Skeletal muscle cell (primary cell): ENCODE data around the gene SPATA3.
"Not testable (repeated sequence)": the region's sequence is repeated elsewhere in the genome, so short reads cannot be mapped to it uniquely, and the experiment has no call there.

Source experiments
- DNase-seq: peaks from one replicate; pipeline ENCODE4 v3.0.0-alpha.2; 2010; ENCODE audit warnings: low read depth
- H3K4me3 ChIP-seq: 2 replicates; pipeline ENCODE4 v1.5.1; 2011; ENCODE audit warnings: low read depth, mild to moderate bottlenecking, control low read depth, low read length, moderate library complexity

Gene SPATA3

DNA sequence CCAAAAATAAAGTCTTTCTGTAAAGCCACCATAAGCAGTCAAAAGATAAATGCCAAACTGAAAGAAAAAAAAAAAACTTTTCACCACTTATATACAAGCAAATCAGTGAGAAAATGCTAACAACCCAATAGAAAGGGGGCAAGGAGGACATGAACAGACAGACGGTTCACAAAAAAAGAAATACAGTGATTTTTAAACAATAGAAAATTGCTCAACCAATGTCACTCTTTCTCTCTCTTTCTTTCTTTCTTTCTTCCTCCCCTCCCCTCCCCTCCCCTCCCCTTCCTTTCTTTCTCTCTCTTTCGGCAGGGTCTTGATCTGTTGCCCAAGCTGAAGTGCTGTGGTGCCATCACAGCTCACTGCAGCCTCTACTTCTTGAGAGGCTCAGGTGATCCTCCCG lies 28.8 kb upstream of the SPATA3 start:
- no peak overlapping the region for H3K4me3 ChIP-seq
- DNase-seq = no peak

DNA sequence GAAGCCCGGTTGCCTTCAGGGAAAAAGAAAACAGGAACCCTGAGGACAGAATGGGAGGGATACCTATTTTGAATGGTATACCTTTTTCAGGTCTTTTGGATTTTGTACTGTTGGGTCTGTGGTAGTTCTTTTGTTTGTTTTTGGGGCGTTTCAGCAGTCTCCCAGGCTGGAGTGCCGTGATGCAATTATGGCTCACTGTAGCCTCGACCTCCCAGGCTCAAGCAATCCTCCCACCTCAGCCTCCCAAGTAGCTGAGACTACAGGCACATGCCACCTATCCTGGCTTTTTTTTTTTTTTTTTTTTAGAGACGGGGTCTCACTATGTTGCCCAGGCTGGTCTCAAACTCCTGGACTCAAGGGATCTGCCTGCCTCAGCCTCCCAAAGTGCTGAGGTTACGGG lies 27.6 kb upstream of the SPATA3 start:
- not testable (repeated sequence) for DNase-seq, H3K4me3 ChIP-seq

DNA sequence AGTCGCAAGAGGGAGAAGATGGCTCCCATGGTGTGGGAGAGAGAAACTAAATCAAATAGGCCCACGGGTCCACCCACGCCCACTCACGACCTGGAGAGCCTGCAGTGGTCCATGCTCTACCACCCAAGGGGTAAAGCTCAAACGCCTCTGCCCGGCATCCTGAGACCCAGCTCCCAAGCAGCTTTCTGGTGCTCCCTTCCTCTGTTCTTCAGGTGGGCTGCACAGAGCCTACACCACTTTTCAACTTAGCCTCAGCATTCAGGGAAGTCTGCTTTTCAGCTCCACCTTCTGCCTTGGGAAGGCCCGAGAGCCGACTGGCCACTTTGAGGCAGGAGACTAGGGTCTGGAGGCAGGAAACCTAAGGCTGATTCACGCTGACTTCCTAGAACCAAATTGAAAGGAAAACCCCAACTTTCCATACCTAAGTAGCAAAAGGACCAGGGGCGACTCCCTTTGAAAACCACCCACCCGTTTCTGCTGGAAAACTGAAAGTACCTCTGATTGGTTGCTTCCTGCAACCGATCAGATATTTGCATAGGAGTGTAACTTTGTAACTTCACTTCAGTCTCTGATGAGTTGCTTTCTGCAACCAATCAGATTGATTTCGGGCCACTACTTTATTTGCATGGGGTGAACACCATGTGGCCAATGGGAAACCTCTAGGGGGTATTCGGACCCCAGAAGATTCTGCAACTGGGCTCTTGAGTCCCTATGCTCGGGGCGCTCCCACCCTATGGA lies 26.8 kb upstream of the SPATA3 start:
- H3K4me3 ChIP-seq = no peak overlapping the region
- no peak for DNase-seq

DNA sequence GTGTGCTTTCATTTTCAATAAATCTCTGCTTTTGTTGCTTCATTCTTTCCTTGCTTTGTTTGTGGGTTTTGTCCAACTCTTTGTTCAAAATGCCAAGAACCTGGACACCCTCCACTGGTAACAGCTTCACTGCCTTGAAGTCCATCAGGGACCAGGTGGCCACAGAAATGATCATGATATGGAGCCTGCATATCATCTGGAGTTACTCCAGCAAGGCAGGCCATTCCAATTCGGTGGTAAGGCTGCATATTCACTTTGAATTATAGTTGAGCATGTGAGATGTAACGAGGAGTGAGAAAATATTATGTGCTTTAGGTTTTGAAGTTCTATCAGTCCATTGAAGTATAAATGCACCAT lies 26.3 kb upstream of the SPATA3 start:
- no peak for DNase-seq
- no peak overlapping the region for H3K4me3 ChIP-seq

DNA sequence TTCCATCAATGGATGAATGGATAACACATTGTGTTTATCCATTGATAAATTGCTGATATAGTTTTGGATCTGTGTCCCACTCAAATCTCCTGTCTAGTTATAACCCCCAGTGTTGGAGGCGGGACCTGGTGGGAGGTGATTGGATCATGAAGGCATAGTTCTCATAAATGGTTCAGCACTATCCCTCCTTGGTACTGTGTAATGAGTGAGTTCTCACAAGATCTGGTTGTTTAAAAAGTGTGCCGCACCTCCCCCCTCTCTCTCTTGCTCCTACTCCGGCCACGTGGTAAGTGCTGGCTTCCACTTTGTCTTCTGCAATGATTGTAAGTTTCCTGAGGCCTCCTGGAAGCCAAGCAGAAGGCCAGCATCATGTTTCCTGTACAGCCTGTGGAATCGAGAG lies 23.9 kb upstream of the SPATA3 start:
- no peak for DNase-seq
- H3K4me3 ChIP-seq = no peak overlapping the region

DNA sequence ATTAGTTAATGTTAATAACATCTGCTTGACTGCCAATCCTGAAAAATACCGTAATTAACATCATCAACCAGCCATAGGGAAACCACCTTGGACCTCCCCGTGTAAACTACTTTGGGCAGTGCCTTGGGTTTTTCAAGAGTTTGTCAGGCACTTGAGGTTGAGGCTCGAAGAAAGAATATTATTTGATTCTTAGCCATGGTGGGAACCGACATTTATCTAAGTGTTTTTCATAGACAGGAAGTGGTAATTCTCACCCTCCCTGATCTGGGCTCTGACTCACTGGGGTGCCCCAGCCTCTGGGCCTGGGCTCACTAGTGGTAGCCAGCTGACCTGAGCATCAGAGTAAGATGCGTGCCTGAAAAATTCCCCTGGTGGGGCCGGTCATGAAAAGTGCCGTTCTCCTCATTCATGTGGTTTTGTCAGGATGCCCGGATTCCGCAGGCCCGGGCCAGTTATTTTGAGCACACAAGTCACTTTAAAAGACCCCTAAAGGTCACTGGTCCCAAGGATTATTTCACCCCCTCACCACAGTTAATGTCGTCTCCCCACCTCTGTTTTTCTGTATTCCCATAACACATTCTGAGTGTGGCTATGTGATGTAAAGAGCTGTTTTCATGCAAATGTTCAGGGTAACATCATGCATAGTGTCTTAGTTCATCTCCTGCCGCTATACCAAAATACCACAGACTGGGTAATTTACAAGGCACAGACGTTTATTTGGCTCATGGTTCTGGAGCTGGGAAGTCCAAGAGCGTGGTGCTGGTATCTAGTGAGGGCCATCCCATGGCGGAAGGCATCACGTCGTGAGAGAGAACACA lies 21.6 kb upstream of the SPATA3 start:
- DNase-seq = peak; percentile 19

DNA sequence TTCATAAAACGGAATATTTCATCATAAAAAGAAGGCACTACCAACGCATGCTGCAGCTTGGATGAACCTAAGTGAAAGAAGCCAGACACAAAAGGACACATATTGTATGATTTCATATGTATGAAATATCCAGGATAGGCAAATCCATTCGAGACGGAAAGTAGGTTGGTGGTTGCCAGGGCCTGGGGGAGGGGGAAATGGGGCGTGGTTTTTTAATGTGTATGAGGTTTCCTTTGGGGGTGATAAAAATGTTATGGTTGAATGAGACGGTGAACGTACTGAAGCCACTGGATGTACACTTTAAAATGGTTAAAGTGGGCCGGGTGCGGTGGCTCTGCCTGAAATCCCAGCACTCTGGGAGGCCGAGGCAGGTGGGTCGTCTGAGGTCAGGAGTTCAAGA lies 20.0 kb upstream of the SPATA3 start:
- no peak for DNase-seq
- H3K4me3 ChIP-seq = no peak overlapping the region

More for the DNA sequence above, 21.6 kb upstream of the SPATA3 start:
- H3K4me3 ChIP-seq = no peak overlapping the region

DNA sequence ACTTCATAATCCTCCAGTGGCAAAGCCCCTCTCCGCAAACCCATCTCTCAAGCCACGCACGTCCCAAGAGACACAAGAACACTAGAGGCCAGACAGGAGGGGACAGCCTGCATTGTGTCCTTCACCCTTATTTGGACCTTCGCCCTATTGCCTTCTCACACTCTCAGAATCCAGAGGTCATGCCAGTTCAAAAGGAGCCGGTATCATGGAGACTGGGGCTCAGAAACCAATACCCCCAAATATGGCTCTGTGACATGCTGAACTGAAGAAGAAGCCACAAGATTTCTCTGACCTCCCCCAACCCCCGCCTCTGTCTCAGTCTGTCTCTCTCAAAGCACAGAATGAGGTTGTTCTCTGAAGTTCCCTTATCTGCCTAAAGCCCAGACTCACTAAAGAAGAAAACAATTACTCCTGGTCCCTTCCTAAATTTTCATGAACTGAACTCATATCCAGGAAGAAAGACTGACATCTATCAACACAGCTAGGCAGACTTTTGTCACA lies 19.2 kb upstream of the SPATA3 start:
- DNase-seq = no peak
- no peak overlapping the region for H3K4me3 ChIP-seq

DNA sequence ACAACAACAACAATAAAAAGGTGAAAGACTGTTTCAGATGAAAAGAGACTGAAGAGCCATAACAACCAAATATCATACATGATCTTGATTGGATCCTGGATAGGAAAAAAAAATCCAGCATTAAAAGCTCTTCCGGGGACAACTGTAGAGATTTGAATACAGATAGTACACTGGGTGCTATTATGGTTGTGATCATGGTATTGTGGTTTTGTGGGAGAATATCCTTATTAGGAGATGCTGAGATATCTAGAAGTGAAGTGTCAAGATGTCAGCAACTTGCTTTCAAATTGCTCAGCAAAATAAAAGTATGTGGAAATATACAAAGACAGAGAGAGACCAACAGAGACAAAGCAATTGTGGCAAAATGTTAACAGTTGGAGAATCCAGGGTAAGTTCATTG lies 15.5 kb upstream of the SPATA3 start:
- DNase-seq = no peak
- no peak overlapping the region for H3K4me3 ChIP-seq

DNA sequence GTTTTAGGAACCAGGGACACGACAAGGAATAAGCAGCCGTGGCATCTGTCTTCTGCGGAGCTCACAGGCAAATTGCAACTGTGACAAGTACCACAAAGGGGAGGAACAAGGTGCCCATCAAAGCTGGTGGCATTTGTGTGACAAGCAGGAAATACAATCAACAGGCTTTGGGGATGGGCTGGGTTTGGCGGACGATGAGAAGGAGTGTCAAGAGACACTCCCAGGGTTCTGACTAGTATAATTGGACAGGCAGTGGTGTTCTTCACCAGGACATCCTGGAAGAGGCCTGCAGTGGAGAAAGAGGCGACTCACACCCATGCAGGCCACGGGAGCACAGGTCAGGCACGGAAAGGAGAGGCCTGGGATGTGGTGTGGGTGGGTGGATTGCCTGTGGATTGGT lies 14.2 kb upstream of the SPATA3 start:
- no peak for DNase-seq
- no peak overlapping the region for H3K4me3 ChIP-seq

DNA sequence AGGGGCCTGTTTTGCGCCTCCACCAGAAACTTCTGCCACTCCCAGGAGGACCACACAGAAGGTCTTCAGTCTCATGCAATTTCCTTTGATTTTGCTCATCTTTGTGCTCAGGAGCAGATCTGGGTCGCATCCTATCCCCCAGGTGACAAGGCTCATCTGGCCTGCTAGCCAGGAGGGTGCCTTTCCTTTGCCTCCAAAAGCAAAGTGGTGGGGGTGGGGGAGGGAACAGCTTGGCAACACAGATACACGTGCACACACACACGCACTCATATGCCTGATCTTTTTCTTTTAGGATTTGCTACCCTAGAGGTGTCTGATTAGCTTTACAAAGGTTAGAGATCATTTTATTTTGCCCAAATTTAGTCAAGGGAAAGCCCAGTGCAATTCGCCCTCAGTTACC lies 13.8 kb upstream of the SPATA3 start:
- DNase-seq = no peak
- no peak overlapping the region for H3K4me3 ChIP-seq

DNA sequence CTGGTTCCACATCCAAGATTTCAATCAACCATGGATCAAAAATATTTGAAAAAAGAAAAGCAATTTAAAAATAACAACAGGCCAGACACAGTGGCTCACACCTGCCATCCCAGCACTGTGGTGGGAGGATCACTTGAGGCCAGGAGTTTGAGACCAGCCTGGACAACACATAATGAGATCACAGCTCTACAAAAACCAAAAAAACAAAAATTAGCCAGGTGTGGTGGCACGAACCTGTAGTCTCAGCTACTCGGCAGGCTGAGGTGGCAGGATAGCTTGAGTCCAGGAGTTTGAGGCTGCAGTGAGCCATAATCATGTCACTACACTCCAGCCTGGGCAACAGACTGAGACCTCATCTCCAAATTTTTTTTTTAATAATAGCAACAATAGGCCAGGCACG lies 13.4 kb upstream of the SPATA3 start:
- DNase-seq = no peak
- no peak overlapping the region for H3K4me3 ChIP-seq

DNA sequence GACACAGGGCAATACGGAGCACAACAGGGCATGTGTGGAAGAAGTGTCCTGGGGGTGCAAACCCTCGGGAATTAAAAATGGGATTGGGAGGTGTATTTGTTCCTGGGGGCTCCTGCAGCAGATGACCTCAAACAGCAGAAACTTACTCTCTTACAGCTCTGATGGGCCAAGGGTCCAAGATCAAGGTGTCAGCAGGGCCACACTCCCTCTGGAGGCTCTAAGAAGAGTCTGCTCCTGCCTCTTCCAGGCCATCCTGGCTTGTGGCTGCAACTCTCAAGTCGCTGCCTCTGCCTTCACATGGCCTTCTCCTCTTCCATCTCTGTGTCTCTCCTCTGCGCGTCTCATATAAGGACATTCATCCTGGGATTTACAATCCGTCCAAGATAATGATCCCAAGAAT lies 12.4 kb upstream of the SPATA3 start:
- no peak overlapping the region for H3K4me3 ChIP-seq
- no peak for DNase-seq

DNA sequence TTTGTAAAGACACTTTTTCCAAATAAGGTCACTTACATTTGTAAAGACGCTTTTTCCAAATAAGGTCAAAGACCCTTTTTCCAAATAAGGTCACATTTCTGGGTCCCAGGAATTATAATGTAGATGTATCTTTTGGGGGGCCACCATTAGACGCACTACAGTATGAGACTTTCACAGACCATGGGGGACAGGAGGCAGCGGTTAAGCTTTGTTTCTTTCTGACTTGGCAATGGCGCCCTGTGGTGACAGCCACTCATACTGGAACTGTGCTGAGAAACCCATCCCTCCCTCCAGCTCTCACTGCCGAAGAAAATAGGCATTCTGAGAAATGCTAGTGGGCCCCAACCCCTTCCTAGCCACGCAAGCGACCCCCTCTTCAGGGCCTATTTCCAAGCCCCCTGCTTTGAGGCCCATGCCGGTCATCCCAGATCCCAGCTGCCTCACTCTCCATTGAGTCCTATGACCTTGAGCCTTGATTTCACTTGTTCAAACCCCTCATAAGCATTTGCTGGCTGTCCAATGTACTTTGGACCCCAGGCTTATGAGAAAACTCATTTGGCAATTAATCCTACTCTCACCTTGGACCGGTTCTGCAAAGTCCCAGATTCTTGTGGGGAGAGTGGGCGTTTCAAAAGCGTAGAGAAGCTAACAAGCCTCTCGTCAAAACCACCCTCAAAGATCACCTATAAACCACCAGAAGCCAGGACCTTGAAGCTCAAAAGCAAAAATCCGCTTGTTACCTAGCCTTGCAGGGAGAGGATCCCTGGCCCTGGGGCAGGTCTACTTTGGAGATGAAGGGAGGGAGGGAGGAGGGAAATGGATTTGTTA lies 11.3 kb upstream of the SPATA3 start:
- no peak overlapping the region for H3K4me3 ChIP-seq
- no peak for DNase-seq

DNA sequence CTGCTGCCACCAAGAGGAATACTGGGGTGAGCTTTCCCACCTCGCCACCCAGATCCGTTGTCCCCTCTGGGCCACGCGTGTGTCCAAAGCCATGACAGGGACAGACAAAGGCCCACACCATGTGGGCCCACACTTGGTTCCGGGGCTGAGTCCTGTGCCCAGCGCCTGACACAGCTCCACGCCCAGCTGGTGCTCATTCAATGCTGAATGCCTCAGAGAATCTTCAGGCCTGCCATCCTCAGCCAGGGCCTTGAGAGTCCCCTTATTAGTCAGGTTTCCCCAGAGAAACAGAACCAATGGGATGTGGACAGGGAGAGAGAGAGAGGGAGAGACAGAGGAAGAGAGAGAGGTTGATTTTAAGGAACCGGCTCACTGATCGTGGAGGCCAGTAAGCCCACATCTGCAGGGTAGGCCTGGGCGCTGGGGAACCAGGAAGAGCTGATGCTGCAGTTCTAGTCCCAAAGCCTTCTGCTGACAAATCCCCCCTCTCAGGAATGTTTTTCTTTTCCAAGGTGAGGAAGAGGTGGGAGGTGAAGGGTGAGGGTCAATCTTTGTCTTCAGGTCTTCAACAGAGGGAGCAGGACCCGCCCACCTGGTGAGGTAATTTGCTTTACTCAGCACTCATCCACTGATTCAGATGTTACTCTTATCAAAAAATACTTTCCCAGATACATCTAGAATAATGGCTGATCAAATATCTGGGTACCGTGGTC lies 10.2 kb upstream of the SPATA3 start:
- DNase-seq = no peak
- no peak overlapping the region for H3K4me3 ChIP-seq

DNA sequence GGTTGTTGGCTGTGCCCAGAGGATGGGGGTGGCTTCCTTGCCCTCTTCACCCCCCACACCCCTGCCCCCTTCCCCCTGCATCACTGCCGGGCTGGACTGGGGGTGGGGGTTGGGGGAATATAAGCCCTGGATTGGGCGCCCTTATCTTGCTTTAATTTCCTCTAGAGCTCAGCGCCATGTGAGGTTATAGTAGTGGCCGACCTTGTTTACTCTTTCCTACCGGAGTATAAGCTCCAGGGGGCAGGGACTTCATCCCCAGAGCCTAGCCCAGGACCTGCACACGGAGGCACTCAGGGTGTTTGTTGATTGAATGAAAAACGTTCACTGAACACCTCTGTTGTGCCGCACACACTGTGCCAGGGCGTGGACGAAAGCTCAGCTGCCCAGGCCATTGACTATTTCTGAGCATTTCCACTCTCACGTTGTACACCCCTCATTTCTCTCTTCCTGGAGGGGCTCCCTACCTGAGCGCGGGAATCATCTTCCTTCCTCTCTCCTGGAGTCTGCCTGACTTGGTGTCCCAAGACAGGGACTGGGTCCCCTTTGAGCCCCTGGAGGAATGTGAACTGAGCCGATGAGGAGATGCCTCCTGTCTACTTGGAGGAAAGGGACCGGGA lies 9.3 kb upstream of the SPATA3 start:
- DNase-seq = no peak
- peak overlapping the region; percentile 39 for H3K4me3 ChIP-seq

DNA sequence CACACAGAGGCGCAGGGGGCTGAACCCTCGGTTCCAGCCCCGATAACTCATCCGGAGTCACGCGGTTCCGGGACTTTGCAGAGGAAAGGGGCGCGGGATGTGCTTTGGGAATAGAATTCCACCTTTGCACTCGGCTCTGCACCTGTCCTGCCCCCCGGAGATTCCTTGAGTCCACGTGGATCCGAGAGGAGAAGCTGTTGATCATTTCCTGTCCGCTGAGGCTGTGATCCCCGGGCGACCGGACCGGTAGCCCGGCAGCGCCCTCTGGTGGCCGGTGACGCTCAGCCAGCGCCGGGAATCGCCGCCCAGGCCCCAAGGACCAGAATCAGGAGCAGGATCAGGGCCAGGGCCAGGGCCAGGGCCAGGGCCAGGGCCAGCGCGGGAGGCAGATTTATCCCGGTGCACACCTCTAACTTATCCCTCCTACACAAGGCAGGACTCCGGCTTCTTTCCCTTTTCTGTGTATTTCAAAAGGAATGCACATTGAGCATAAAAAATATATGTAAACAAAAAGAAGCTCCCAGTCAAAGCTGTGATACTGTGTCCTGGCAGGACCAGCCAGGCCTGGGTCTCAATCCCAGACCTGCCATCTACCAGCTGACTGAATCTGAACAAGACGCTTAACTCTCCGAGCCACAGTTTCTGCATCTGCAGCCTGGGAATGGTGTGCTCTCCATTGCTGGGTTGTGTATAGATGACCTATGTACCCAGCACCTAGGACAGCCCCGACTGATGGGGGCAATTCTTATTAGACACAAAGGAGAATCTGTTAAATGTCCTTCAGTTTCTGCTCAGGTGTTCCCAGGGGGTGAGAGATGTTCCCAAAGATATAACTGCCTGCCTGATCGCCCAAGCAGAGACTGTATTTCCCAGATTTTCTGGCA lies 8.5 kb upstream of the SPATA3 start:
- H3K4me3 ChIP-seq = peak overlapping the region; percentile 39
- DNase-seq = no peak

DNA sequence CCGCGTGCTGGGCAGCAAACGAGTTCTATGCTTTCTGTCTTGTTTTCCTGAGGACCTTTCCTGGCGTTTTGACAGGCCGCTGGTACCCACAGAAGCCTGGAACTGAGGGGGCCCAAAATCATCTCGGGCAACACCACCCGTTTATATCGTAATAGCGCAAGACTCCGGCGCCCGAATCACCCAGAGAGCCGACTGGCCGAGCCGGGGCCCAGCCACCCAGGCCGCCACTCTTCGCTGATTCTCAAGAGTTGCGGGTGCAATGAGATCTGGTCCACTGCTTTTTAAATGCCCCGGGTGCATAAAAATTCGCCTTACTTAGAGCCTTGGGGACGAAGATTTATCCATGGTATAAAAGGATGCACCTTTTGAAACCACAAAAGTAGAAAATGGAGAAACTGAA lies 6.2 kb upstream of the SPATA3 start:
- no peak for DNase-seq

More for the DNA sequence above, 6.2 kb upstream of the SPATA3 start:
- no peak overlapping the region for H3K4me3 ChIP-seq
